GM18907 (cell line): Measurements from ENCODE around the gene STRADA.
A peak's percentile ranks its signal among the peaks of the same experiment; 100 is the strongest.
"Not testable (repeated sequence)": the region's sequence is repeated elsewhere in the genome, so short reads cannot be mapped to it uniquely, and the experiment has no call there.

Experiments
- ATAC-seq: cut with Tn5 transposase; IDR thresholded peaks from one replicate; pipeline ENCODE4 v1.9.1; 2021; ENCODE audit warnings: mild to moderate bottlenecking, moderate library complexity; ENCODE audit not compliant: unreplicated experiment

The STRADA gene

GRCh38 chr17:63758428-63758827, 16.8 kb upstream of the STRADA start:
- ATAC-seq: no peak

GRCh38 chr17:63754046-63754445, 12.4 kb upstream of the STRADA start:
- no peak for ATAC-seq

GRCh38 chr17:63753215-63753614, 11.6 kb upstream of the STRADA start:
- ATAC-seq: no peak

GRCh38 chr17:63752707-63753106, 11.1 kb upstream of the STRADA start:
- no peak for ATAC-seq

GRCh38 chr17:63751806-63752205, 10.2 kb upstream of the STRADA start:
- ATAC-seq: no peak

GRCh38 chr17:63741143-63741407, 524 bp downstream of the STRADA start:
- peak; percentile 36 for ATAC-seq

GRCh38 chr17:63740464-63741142, 996 bp downstream of the STRADA start:
- no peak for ATAC-seq

- ATAC-seq: no peak
Measured at GRCh38 chr17:63735691-63736090, 5.9 kb downstream of the STRADA start.

- no peak for ATAC-seq
Measured at GRCh38 chr17:63722403-63722802, 19.2 kb downstream of the STRADA start.

- ATAC-seq: not testable (repeated sequence)
Measured at GRCh38 chr17:63720194-63720593, 21.4 kb downstream of the STRADA start.

- no peak for ATAC-seq
Measured at GRCh38 chr17:63718988-63719387, 22.6 kb downstream of the STRADA start.

GRCh38 chr17:63716426-63716825, 25.2 kb downstream of the STRADA start:
- ATAC-seq: no peak

GRCh38 chr17:63714550-63715277, 26.9 kb downstream of the STRADA start:
- no peak for ATAC-seq

- ATAC-seq: no peak
Measured at GRCh38 chr17:63709110-63709509, 32.5 kb downstream of the STRADA start.

GRCh38 chr17:63707151-63707550, 34.4 kb downstream of the STRADA start:
- ATAC-seq: no peak

- ATAC-seq: no peak
Measured at GRCh38 chr17:63706336-63707082, 35.1 kb downstream of the STRADA start.

- no peak for ATAC-seq
Measured at GRCh38 chr17:63705657-63706056, 35.9 kb downstream of the STRADA start.

- no peak for ATAC-seq
Measured at GRCh38 chr17:63704836-63705235, 36.8 kb downstream of the STRADA start.

GRCh38 chr17:63704259-63704576, 37.4 kb downstream of the STRADA start:
- no peak for ATAC-seq

- no peak for ATAC-seq
Measured at GRCh38 chr17:63703556-63704258, 37.9 kb downstream of the STRADA start.

- ATAC-seq: no peak
Measured at GRCh38 chr17:63703029-63703428, 38.6 kb downstream of the STRADA start.

GRCh38 chr17:63702721-63703015, 38.9 kb downstream of the STRADA start:
- ATAC-seq: no peak
